Kidney (tissue), 14 donors: ENCODE measurements around the gene HNRNPH2. TPM values are rescaled to one million over a fixed set of nuclear protein-coding genes. Genes with fewer than 3 reads are reported as not detected.

Source experiments
- DNase-seq, 5 donors: peaks; one replicate each; pipeline ENCODE4 v3.0.0-alpha.2; 2013 to 2020
- FAIRE-seq: peaks from 2 replicates; lab custom pipeline; 2012; peaks lifted over from hg19 to GRCh38; lab: Jason Lieb, UNC
- H3K27ac ChIP-seq, 2 donors: one replicate each; pipeline ENCODE4 v1.7.0; 2013; ENCODE audit warnings: low read depth in 2 of 2, low read length in 2 of 2, inconsistent platforms in 1 of 2
- H3K27me3 ChIP-seq: one replicate; pipeline ENCODE4 v1.7.1; 2013; ENCODE audit warnings: low read length, inconsistent platforms; ENCODE audit not compliant: control insufficient read depth, insufficient read depth
- H3K36me3 ChIP-seq, 3 donors: one replicate each; pipeline versions ENCODE4 v1.7.0 to v1.7.1; 2013; ENCODE audit warnings: low read length in 3 of 3, control low read depth in 1 of 3, inconsistent platforms in 1 of 3; ENCODE audit not compliant: insufficient read depth in 3 of 3, control insufficient read depth in 2 of 3
- H3K4me1 ChIP-seq, 3 donors: one replicate each; pipeline versions ENCODE4 v1.7.0 to v1.7.1; 2013; ENCODE audit warnings: low read length in 3 of 3, inconsistent platforms in 1 of 3, low read depth in 1 of 3; ENCODE audit not compliant: control insufficient read depth in 2 of 3, insufficient read depth in 2 of 3
- H3K4me3 ChIP-seq, 3 donors: one replicate each; pipeline versions ENCODE4 v1.7.0 to v1.8.1; 2013; ENCODE audit warnings: low read length in 3 of 3, control low read depth in 1 of 3, inconsistent platforms in 1 of 3
- H3K9ac ChIP-seq, 3 donors: one replicate each; pipeline versions ENCODE4 v1.7.0 to v1.7.1; 2013; ENCODE audit warnings: low read length in 3 of 3, control low read depth in 1 of 3, inconsistent platforms in 1 of 3
- H3K9me3 ChIP-seq, 3 donors: one replicate each; pipeline versions ENCODE4 v1.7.0 to v1.7.1; 2013; ENCODE audit warnings: low read length in 3 of 3, control low read depth in 1 of 3, inconsistent platforms in 1 of 3; ENCODE audit not compliant: control insufficient read depth in 2 of 3, insufficient read depth in 1 of 3
- intact Hi-C: fragments of 100-400 bp; cut with DNase I; formaldehyde crosslinking; loops from one replicate; pipeline ENCODE4 v1.11.1; 2022
- polyA plus RNA-seq: library from polyadenylated mRNA; stranded (reverse); fragments of 350-450 nt; fragmentation: Illumina TruSeq; extraction: RNeasy Lipid Tissue Mini Kit (QIAGEN cat#74804); gene quantifications from one replicate; pipeline ENCODE4 v1.2.3, GENCODE V29; 2014; ENCODE audit warnings: low read depth, low replicate concordance; ENCODE audit not compliant: insufficient read depth
- total RNA-seq: library from RNA; stranded (reverse); fragmentation: NEBNext Ultra II Directional; extraction: Animal tissue kit (Norgen Biotek cat#: 25700); gene quantifications from one replicate; pipeline ENCODE4 v1.2.1, GENCODE V29; 2021
- TF ChIP-seq, protein P1 (sequence below): IDR thresholded peaks from 3 replicates; pipeline ENCODE4 v1.5.1; 2012; ENCODE audit warnings: mild to moderate bottlenecking, moderate library complexity, borderline replicate concordance; ENCODE audit not compliant: insufficient read depth; ENCODE audit errors: extremely low read depth
- donor health status: control.
- donor health status: control.
- donor health status: control.
- donor health status: control.
- donor health status: control.
- donor health status: DM: yes; HTN: yes; CAD: no.
- donor health status: Normal renal cell carcinoma (clear cell type).

The HNRNPH2 gene
- total and polyA plus RNA-seq, 2 donors from 2014 or later, result 68.1 to 79.5 TPM

DNA sequence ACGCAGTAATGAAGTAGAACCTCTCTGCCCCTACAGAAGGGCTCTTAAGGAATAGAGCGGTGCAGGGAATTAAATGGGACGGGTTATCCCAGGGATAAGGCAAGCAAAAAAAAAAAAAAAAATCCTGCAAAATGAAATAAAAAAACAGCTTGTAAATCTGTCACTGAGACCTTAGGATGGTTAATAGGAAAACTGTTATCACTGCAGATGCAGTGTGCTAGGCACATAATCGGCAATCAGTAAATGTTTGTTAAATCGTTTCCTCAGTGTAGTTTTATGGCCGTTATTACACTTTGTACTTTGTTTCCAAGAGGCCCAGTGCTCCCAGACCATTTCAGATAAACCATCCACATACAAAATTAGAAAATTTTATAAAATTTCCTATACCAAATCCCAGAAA is 1.0 kb downstream of the HNRNPH2 start:
- peak overlapping the region; percentile 88 to 97 (median 95) for H3K4me3 ChIP-seq
- TF ChIP-seq, protein P1, sequence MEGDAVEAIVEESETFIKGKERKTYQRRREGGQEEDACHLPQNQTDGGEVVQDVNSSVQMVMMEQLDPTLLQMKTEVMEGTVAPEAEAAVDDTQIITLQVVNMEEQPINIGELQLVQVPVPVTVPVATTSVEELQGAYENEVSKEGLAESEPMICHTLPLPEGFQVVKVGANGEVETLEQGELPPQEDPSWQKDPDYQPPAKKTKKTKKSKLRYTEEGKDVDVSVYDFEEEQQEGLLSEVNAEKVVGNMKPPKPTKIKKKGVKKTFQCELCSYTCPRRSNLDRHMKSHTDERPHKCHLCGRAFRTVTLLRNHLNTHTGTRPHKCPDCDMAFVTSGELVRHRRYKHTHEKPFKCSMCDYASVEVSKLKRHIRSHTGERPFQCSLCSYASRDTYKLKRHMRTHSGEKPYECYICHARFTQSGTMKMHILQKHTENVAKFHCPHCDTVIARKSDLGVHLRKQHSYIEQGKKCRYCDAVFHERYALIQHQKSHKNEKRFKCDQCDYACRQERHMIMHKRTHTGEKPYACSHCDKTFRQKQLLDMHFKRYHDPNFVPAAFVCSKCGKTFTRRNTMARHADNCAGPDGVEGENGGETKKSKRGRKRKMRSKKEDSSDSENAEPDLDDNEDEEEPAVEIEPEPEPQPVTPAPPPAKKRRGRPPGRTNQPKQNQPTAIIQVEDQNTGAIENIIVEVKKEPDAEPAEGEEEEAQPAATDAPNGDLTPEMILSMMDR, result no peak
- H3K36me3 ChIP-seq, result peaks cover 0 to 18% (median 0%) of the 10 kb centered on the region in 3 donors
- no peak for FAIRE-seq
- H3K9ac ChIP-seq, result peak overlapping the region in 2 of 3 donors; percentile 91 to 93
- no peaks in the 10 kb centered on the region for H3K4me1 ChIP-seq
- no peaks in the 10 kb centered on the region for H3K9me3 ChIP-seq
- intact Hi-C loops, result no loop called here
- H3K27ac ChIP-seq, result peak overlapping the region; percentile 34 to 98
- H3K27me3 ChIP-seq, result no peaks in the 10 kb centered on the region
- DNase-seq, result peak in 1 of 5 donors; percentile 35

DNA sequence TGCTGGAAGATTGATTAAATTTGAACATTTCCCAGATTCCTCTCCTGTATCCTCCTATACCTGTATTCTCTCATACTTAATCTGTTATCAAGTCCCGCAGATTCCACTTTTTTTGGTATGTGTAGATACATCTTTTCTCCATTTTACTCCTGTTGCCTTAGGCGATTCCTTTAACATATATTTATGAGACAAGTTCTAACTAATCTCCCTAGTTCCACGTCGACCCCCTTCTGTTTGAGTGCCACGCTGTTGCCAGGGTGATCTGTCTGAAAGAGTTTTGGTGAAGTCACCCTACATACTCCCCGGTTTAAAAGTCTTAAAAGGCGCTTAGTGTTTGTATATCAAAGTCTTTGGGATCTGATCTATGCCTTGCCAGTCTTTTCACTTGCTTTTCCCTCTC is 2.4 kb downstream of the HNRNPH2 start:
- peak overlapping the region in 1 of 2 donors; percentile 17 for H3K27ac ChIP-seq
- peaks cover 0 to 6% (median 0%) of the 10 kb centered on the region in 3 donors for H3K4me1 ChIP-seq
- H3K9ac ChIP-seq, result peak overlapping the region in 1 of 3 donors; percentile 55
- intact Hi-C loops, result no loop called here
- H3K4me3 ChIP-seq, result peak overlapping the region in 2 of 3 donors; percentile 32 to 52
- DNase-seq (no peak), FAIRE-seq (no peak)
- H3K36me3 ChIP-seq, result peaks cover 0 to 18% (median 0%) of the 10 kb centered on the region in 3 donors
- TF ChIP-seq, protein P1, result no peak
- H3K27me3 ChIP-seq, result no peaks in the 10 kb centered on the region
- no peaks in the 10 kb centered on the region for H3K9me3 ChIP-seq

DNA sequence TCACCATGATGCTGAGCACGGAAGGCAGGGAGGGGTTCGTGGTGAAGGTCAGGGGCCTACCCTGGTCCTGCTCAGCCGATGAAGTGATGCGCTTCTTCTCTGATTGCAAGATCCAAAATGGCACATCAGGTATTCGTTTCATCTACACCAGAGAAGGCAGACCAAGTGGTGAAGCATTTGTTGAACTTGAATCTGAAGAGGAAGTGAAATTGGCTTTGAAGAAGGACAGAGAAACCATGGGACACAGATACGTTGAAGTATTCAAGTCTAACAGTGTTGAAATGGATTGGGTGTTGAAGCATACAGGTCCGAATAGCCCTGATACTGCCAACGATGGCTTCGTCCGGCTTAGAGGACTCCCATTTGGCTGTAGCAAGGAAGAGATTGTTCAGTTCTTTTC is 4.0 kb downstream of the HNRNPH2 start:
- intact Hi-C loops, result no loop called here
- no peaks in the 10 kb centered on the region for H3K9me3 ChIP-seq
- no peak overlapping the region for H3K27ac ChIP-seq

More for the DNA sequence above, 4.0 kb downstream of the HNRNPH2 start:
- H3K9ac ChIP-seq, result no peak overlapping the region
- TF ChIP-seq, protein P1, result no peak
- no peak overlapping the region for H3K4me3 ChIP-seq
- no peaks in the 10 kb centered on the region for H3K27me3 ChIP-seq
- DNase-seq (no peak), FAIRE-seq (no peak)
- H3K36me3 ChIP-seq, result peaks cover 0 to 18% (median 0%) of the 10 kb centered on the region in 3 donors
- peaks cover 2 to 6% (median 3%) of the 10 kb centered on the region in 3 donors for H3K4me1 ChIP-seq
